IMR-90 (cell line): ENCODE data around the gene SSU72. TPM values are rescaled to one million over a fixed set of nuclear protein-coding genes. Genes with fewer than 3 reads are reported as not detected.
A peak's percentile ranks its signal among the peaks of the same experiment; 100 is the strongest.

Source experiments
- ATAC-seq: fragments of 200-7000 bp; cut with Tn5 transposase; 2 replicates; pipeline ENCODE4 v1.9.1; 2020; ENCODE audit warnings: low read depth, mild to moderate bottlenecking, moderate library complexity
- BruUV-seq: library from RNA; stranded (reverse); fragments of 400-500 nt; replicated peaks from 2 replicates; lab custom pipeline; 2021; lab: Mats Ljungman, UMichigan
- CTCF ChIA-PET: fragments of 300-600 bp; formaldehyde crosslinking; extraction: SDS; loops from one replicate; lab custom pipeline; 2021; ENCODE audit warnings: antibody characterized with exemption; lab: Yijun Ruan, JAX
- POLR2A ChIA-PET: fragments of 300-600 bp; sonication (Branson Sonifier 250); formaldehyde crosslinking; loops from one replicate; lab custom pipeline; 2022; ENCODE audit warnings: antibody characterized with exemption; ENCODE audit not compliant: unreplicated experiment; lab: Charles Lee
- DNase-seq: peaks from one replicate; pipeline ENCODE4 v3.0.0; 2013
- H2AFZ ChIP-seq: replicated peaks from 2 replicates; pipeline ENCODE3; 2013; ENCODE audit warnings: low read length, mild to moderate bottlenecking; ENCODE audit not compliant: poor library complexity
- H2AK5ac ChIP-seq: 2 replicates; pipeline ENCODE4 v1.6.1; 2013; ENCODE audit warnings: low read depth, low read length, inconsistent platforms
- H2AK9ac ChIP-seq: replicated peaks from 2 replicates; pipeline ENCODE3; 2013; ENCODE audit warnings: mild to moderate bottlenecking, low read depth, low read length, moderate library complexity; ENCODE audit not compliant: poor library complexity
- H2BK120ac ChIP-seq: 2 replicates; pipeline ENCODE4 v1.6.1; 2013; ENCODE audit warnings: low read depth, low read length, inconsistent platforms
- H2BK15ac ChIP-seq: 3 replicates; pipeline ENCODE4 v1.6.1; 2013; ENCODE audit warnings: low read depth, low read length, inconsistent platforms
- H2BK20ac ChIP-seq: 2 replicates; pipeline ENCODE4 v1.6.1; 2013; ENCODE audit warnings: low read depth, mild to moderate bottlenecking, inconsistent platforms, low read length, moderate library complexity
- H2BK5ac ChIP-seq: 2 replicates; pipeline ENCODE4 v1.6.1; 2013; ENCODE audit warnings: mild to moderate bottlenecking, low read depth, low read length, inconsistent platforms; ENCODE audit not compliant: poor library complexity, severe bottlenecking
- H3K14ac ChIP-seq: replicated peaks from 2 replicates; pipeline ENCODE4 v1.6.1; 2013; ENCODE audit warnings: low read depth, low read length, inconsistent platforms
- H3K18ac ChIP-seq: 2 replicates; pipeline ENCODE4 v1.6.1; 2013; ENCODE audit warnings: low read depth, low read length, control low read depth
- H3K23ac ChIP-seq: 2 replicates; pipeline ENCODE4 v1.6.1; 2013; ENCODE audit warnings: low read depth, low read length, inconsistent platforms
- H3K27ac ChIP-seq: 2 replicates; pipeline ENCODE4 v1.5.1; 2013; ENCODE audit warnings: mild to moderate bottlenecking, control low read depth, low read length; ENCODE audit not compliant: insufficient read depth
- H3K27me3 ChIP-seq: 2 replicates; pipeline ENCODE4 v1.6.1; 2013; ENCODE audit warnings: low read length; ENCODE audit not compliant: control insufficient read depth, insufficient read depth
- H3K36me3 ChIP-seq: 2 replicates; pipeline ENCODE4 v1.6.1; 2013; ENCODE audit warnings: low read length, mixed read lengths; ENCODE audit not compliant: control insufficient read depth, insufficient read depth
- H3K4ac ChIP-seq: 2 replicates; pipeline ENCODE4 v1.6.1; 2013; ENCODE audit warnings: low read depth, low read length, inconsistent platforms
- H3K4me1 ChIP-seq: 2 replicates; pipeline ENCODE4 v1.6.1; 2013; ENCODE audit warnings: low read length, mixed read lengths; ENCODE audit not compliant: control insufficient read depth, insufficient read depth
- H3K4me2 ChIP-seq: 2 replicates; pipeline ENCODE4 v1.6.1; 2013; ENCODE audit warnings: low read depth, mild to moderate bottlenecking, control low read depth, low read length, moderate library complexity
- H3K4me3 ChIP-seq: 2 replicates; pipeline ENCODE4 v1.5.1; 2013; ENCODE audit warnings: low read depth, mild to moderate bottlenecking, control low read depth, low read length, moderate library complexity; ENCODE audit not compliant: insufficient read depth
- H3K56ac ChIP-seq: 2 replicates; pipeline ENCODE4 v1.6.1; 2013; ENCODE audit warnings: low read length, inconsistent platforms; ENCODE audit not compliant: insufficient read depth; ENCODE audit errors: extremely low read depth
- H3K79me1 ChIP-seq, 2 experiments: 2 replicates each; pipeline ENCODE4 v1.6.1; 2013; ENCODE audit warnings: low read length in 2 of 2, inconsistent platforms in 1 of 2, low read depth in 1 of 2
- H3K9ac ChIP-seq: 2 replicates; pipeline ENCODE4 v1.6.1; 2013; ENCODE audit warnings: low read depth, low read length, control low read depth
- H3K9me1 ChIP-seq: 2 replicates; pipeline ENCODE4 v1.6.1; 2013; ENCODE audit warnings: low read length, inconsistent platforms; ENCODE audit not compliant: insufficient read depth
- H3K9me3 ChIP-seq: 2 replicates; pipeline ENCODE4 v1.6.1; 2013; ENCODE audit warnings: low read length; ENCODE audit not compliant: control insufficient read depth, insufficient read depth
- H4K20me1 ChIP-seq: 2 replicates; pipeline ENCODE4 v1.6.1; 2013; ENCODE audit warnings: low read length, inconsistent platforms; ENCODE audit not compliant: insufficient read depth
- H4K5ac ChIP-seq: 2 replicates; pipeline ENCODE4 v1.6.1; 2013; ENCODE audit warnings: mild to moderate bottlenecking, low read depth, low read length, control low read depth
- H4K8ac ChIP-seq, 2 experiments: 2 replicates each; pipeline ENCODE4 v1.6.1; 2013; ENCODE audit warnings: low read depth in 2 of 2, low read length in 2 of 2, control low read depth in 1 of 2, inconsistent platforms in 1 of 2
- H4K91ac ChIP-seq: 2 replicates; pipeline ENCODE4 v1.6.1; 2013; ENCODE audit warnings: low read depth, low read length, inconsistent platforms; ENCODE audit not compliant: insufficient read depth
- BHLHE40 ChIP-seq: fragments of 150-350 bp; IDR thresholded peaks from 2 replicates; pipeline ENCODE4 v1.6.1; 2016; ENCODE audit warnings: mild to moderate bottlenecking, low read depth, low read length
- CEBPB ChIP-seq: IDR thresholded peaks from 2 replicates; pipeline ENCODE4 v1.6.1; 2012; ENCODE audit warnings: low read depth, low read length, improper control_type of control experiment
- CHD1 ChIP-seq: IDR thresholded peaks from 2 replicates; pipeline ENCODE4 v1.6.1; 2012; ENCODE audit warnings: low read depth, low read length, improper control_type of control experiment
- CTCF ChIP-seq: conservative IDR thresholded peaks from 2 replicates; pipeline ENCODE4 v1.5.1; 2012; ENCODE audit warnings: mild to moderate bottlenecking, low read depth, low read length, improper control_type of control experiment
- ELK1 ChIP-seq: fragments of 150-350 bp; IDR thresholded peaks from 2 replicates; pipeline ENCODE4 v1.6.1; 2016; ENCODE audit warnings: low read depth, mild to moderate bottlenecking, low read length, moderate library complexity, borderline replicate concordance
- FOS ChIP-seq: fragments of 150-350 bp; IDR thresholded peaks from 2 replicates; pipeline ENCODE4 v1.6.1; 2016; ENCODE audit warnings: low read depth, low read length
- MAFK ChIP-seq: IDR thresholded peaks from 2 replicates; pipeline ENCODE4 v1.6.1; 2012; ENCODE audit warnings: low read depth, low read length, improper control_type of control experiment
- MAZ ChIP-seq: IDR thresholded peaks from 2 replicates; pipeline ENCODE4 v1.6.1; 2012; ENCODE audit warnings: low read depth, mild to moderate bottlenecking, low read length, improper control_type of control experiment, moderate library complexity, borderline replicate concordance
- MXI1 ChIP-seq: IDR thresholded peaks from 2 replicates; pipeline ENCODE4 v1.6.1; 2012; ENCODE audit warnings: low read depth, mild to moderate bottlenecking, low read length, moderate library complexity, borderline replicate concordance
- NFE2L2 ChIP-seq: fragments of 150-350 bp; IDR thresholded peaks from 2 replicates; pipeline ENCODE4 v1.6.1; 2016; ENCODE audit warnings: low read depth, mild to moderate bottlenecking, low read length
- RCOR1 ChIP-seq: IDR thresholded peaks from 2 replicates; pipeline ENCODE4 v1.6.1; 2012; ENCODE audit warnings: mild to moderate bottlenecking, low read length, improper control_type of control experiment; ENCODE audit not compliant: insufficient replicate concordance
- RFX5 ChIP-seq: IDR thresholded peaks from 2 replicates; pipeline ENCODE4 v1.8.0; 2012; ENCODE audit warnings: low read depth, mild to moderate bottlenecking, low read length, moderate library complexity
- SMC3 ChIP-seq: fragments of 150-350 bp; IDR thresholded peaks from 2 replicates; pipeline ENCODE4 v1.6.1; 2016; ENCODE audit warnings: low read depth, mild to moderate bottlenecking, antibody characterized with exemption, low read length, moderate library complexity
- USF2 ChIP-seq: fragments of 150-350 bp; IDR thresholded peaks from 2 replicates; pipeline ENCODE4 v1.6.1; 2017; ENCODE audit warnings: mild to moderate bottlenecking, antibody characterized with exemption, low read length, low read depth
- WGBS, 2 experiments: methylation state at CpG; one replicate each; pipeline versions ENCODE4 v1.1.5 to v1.1.7; 2013; ENCODE audit warnings: missing lambda C conversion rate in 2 of 2; ENCODE audit not compliant: insufficient read length in 1 of 2; ENCODE audit errors: extremely low coverage in 2 of 2; 5-methylcytosine and 5-hydroxymethylcytosine counted together
- dilution Hi-C: fragments of 300-500 bp; cut with HindIII; formaldehyde crosslinking; loops from one replicate; pipeline ENCODE4 v1.14.3; 2018; ENCODE audit warnings: low sequenced_read_pairs; ENCODE audit not compliant: unreplicated experiment
- in situ Hi-C: fragments of 300-500 bp; cut with MboI; formaldehyde crosslinking; loops from 3 replicates; pipeline ENCODE4 v1.14.3; 2019; ENCODE audit warnings: low sequenced_read_pairs, inconsistent platforms, mixed read lengths
- intact Hi-C: fragments of 100-400 bp; cut with micrococcal nuclease; formaldehyde crosslinking; loops from 2 replicates; pipeline ENCODE4 v1.10.0; 2022
- polyA plus RNA-seq, 3 experiments: library from polyadenylated mRNA; depleted of rRNA; stranded (reverse); fragments of >200 nt; gene quantifications; 2 replicates each; pipeline ENCODE4 v1.2.3, GENCODE V29; 2012; ENCODE audit warnings: low replicate concordance in 1 of 3
- total RNA-seq: library from RNA; depleted of rRNA; stranded (reverse); fragments of >200 nt; gene quantifications from 2 replicates; pipeline ENCODE4 v1.2.3, GENCODE V29; 2012

The SSU72 gene
- total and polyA plus RNA-seq, 2 of the 4 experiments (the other 2 are of a cell fraction) = 33.7 to 88.4 TPM

GRCh38 chr1:1621173-1622009 is 46.7 kb upstream of the SSU72 start:
- no peak for DNase-seq
- no peaks in the 10 kb centered on the region for H3K27me3 ChIP-seq
- dilution Hi-C loops = no loop called here

More at GRCh38 chr1:1621173-1622009, 46.7 kb upstream of the SSU72 start:
- in situ Hi-C loops (no loop called here), intact Hi-C loops (no loop called here)
- Histone ChIP-seq H3K4me1 (peaks cover 9% of the 10 kb centered on the region), H3K23ac (no peak overlapping the region), H3K4me2 (no peak overlapping the region), H4K8ac (no peak overlapping the region), H3K36me3 (peaks cover 20% of the 10 kb centered on the region; the same call in 1 of the 2 replicates), H3K4ac (no peak overlapping the region), H2BK20ac (no peak overlapping the region), H2BK120ac (no peak overlapping the region), H3K14ac (no peak overlapping the region), H3K27ac (no peak overlapping the region), H2AK9ac (no peak overlapping the region), H3K9me1 (peaks cover 3% of the 10 kb centered on the region; the same call in 1 of the 2 replicates), H3K4me3 (no peak overlapping the region), H2BK5ac (no peak overlapping the region), H3K79me1 (peaks cover 9 to 48% of the 10 kb centered on the region in 2 experiments; a peak in 3 of 4 replicates), H4K20me1 (peaks cover 40% of the 10 kb centered on the region), H3K18ac (no peak overlapping the region), H2AFZ (peak overlapping the region; percentile 43), H3K56ac (no peak overlapping the region), H4K5ac (no peak overlapping the region), H3K9ac (no peak overlapping the region), H2AK5ac (no peak overlapping the region), H4K91ac (no peak overlapping the region), H2BK15ac (no peak overlapping the region), H3K9me3 (no peaks in the 10 kb centered on the region)
- no TSS peak for BruUV-seq
- TF ChIP-seq NFE2L2 (no peak), MXI1 (no peak), BHLHE40 (no peak), MAFK (no peak), CTCF (no peak), USF2 (no peak), SMC3 (no peak), MAZ (no peak), CHD1 (no peak), RCOR1 (no peak), FOS (no peak), CEBPB (no peak), ELK1 (no peak), RFX5 (no peak)
- ChIA-PET POLR2A (no interaction called here), CTCF (no interaction called here)
- WGBS, 2 experiments = 91% methylated on average over 17 of the region's 31 CpGs; no CpG with 5 or more reads in 1 of the 2 experiments
- no peak for ATAC-seq
